Ovary (tissue), 3 donors: ENCODE data around the gene RAC2.

Experiments
- POLR2A ChIP-seq: fragments of 450-650 bp; IDR thresholded peaks from one replicate; pipeline ENCODE4 v1.6.1; 2017; ENCODE audit warnings: antibody characterized with exemption, mild to moderate bottlenecking, moderate library complexity
- TF ChIP-seq, protein P1 (sequence below), 3 donors: fragments of 450-650 bp in 2 of 3; fragments of 200-600 bp in 1 of 3; IDR thresholded peaks; one replicate each; pipeline versions ENCODE4 v1.5.1 to v1.8.0; 2016 to 2022; ENCODE audit warnings: antibody characterized with exemption in 3 of 3, mild to moderate bottlenecking in 1 of 3
- donor health status: DM: no; HTN: no; CAD: no.

DNA sequence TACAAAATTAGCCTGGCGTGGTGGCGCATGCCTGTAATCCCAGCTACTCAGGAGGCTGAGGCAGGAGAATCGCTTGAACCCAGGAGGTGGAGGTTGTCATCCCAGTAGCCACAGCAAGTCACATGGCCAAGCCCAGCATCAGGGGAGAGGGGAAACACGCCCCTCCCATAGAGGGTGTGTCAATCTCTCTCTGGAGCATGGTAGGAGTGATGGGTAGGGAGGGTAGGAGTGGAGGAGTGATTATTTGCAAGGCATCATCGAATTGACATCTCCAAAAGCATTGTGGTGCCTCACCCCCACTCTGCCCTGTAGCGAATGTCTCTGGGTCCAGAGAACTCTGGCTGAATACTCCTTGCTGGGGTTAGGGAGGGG, 25.7 kb downstream of the RAC2 start:
- TF ChIP-seq, protein P1, sequence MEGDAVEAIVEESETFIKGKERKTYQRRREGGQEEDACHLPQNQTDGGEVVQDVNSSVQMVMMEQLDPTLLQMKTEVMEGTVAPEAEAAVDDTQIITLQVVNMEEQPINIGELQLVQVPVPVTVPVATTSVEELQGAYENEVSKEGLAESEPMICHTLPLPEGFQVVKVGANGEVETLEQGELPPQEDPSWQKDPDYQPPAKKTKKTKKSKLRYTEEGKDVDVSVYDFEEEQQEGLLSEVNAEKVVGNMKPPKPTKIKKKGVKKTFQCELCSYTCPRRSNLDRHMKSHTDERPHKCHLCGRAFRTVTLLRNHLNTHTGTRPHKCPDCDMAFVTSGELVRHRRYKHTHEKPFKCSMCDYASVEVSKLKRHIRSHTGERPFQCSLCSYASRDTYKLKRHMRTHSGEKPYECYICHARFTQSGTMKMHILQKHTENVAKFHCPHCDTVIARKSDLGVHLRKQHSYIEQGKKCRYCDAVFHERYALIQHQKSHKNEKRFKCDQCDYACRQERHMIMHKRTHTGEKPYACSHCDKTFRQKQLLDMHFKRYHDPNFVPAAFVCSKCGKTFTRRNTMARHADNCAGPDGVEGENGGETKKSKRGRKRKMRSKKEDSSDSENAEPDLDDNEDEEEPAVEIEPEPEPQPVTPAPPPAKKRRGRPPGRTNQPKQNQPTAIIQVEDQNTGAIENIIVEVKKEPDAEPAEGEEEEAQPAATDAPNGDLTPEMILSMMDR (IDR thresholded peaks at IDR 0.05): no peak
- TF ChIP-seq POLR2A: no peak
